HepG2 (cell line): Measurements from ENCODE around the gene CPEB3. TPM values are rescaled to one million over a fixed set of nuclear protein-coding genes. Genes with fewer than 3 reads are reported as not detected.
A peak's percentile ranks its signal among the peaks of the same experiment; 100 is the strongest.

Source experiments
- ATAC-seq: fragments of 200-7000 bp; cut with Tn5 transposase; 3 replicates; pipeline ENCODE4 v1.9.1; 2020; ENCODE audit warnings: mild to moderate bottlenecking, moderate library complexity
- BruUV-seq: library from RNA; stranded (reverse); fragments of 400-500 nt; replicated peaks from 2 replicates; lab custom pipeline; 2021; lab: Mats Ljungman, UMichigan
- CTCF ChIA-PET: fragments of 300-600 bp; formaldehyde crosslinking; extraction: SDS; loops from one replicate; lab custom pipeline; 2021; ENCODE audit warnings: low total read pairs, inconsistent platforms, low intra/inter-chr PET ratio; lab: Yijun Ruan, JAX
- POLR2A ChIA-PET: fragments of 350-600 bp; sonication (Branson Sonifier 250); formaldehyde crosslinking; loops from one replicate; lab custom pipeline; 2020; ENCODE audit warnings: antibody characterized with exemption, inconsistent platforms; lab: Yijun Ruan, JAX
- DNase-seq: peaks from one replicate; pipeline ENCODE4 v3.0.0-alpha.2; 2015; ENCODE audit warnings: low spot score
- FAIRE-seq: peaks from 3 replicates; lab custom pipeline; 2011; peaks lifted over from hg19 to GRCh38; lab: Jason Lieb, UNC
- H2AFZ ChIP-seq: one replicate; pipeline ENCODE4 v1.6.1; 2011; ENCODE audit warnings: low read length, inconsistent platforms
- H3K27ac ChIP-seq: fragments of 300-600 bp; 3 replicates; pipeline ENCODE4 v1.8.0; 2011; ENCODE audit warnings: mixed run types, mild to moderate bottlenecking, mixed read lengths, low read length, inconsistent platforms; ENCODE audit not compliant: insufficient read depth; ENCODE audit errors: extremely low read length
- H3K27me3 ChIP-seq, 2 experiments: fragments of 200-600 bp in 1 of 2; 2 replicates in 1 of 2; 3 replicates in 1 of 2; pipeline versions ENCODE4 v1.6.0 to v1.8.0; 2011; ENCODE audit warnings: low read length in 2 of 2, mild to moderate bottlenecking in 2 of 2, moderate library complexity in 2 of 2, inconsistent platforms in 1 of 2; ENCODE audit not compliant: insufficient read depth in 2 of 2, control insufficient read depth in 1 of 2
- H3K36me3 ChIP-seq, 2 experiments: fragments of 200-600 bp in 1 of 2; replicated peaks in 1 of 2; 2 replicates in 1 of 2; 3 replicates in 1 of 2; pipeline versions ENCODE4 v1.5.1 to v1.8.0; 2011; ENCODE audit warnings: low read length in 2 of 2, inconsistent platforms in 1 of 2; ENCODE audit not compliant: insufficient read depth in 2 of 2, control insufficient read depth in 1 of 2
- H3K4me1 ChIP-seq: 2 replicates; pipeline ENCODE4 v1.5.1; 2012; ENCODE audit warnings: low read length, inconsistent platforms; ENCODE audit not compliant: insufficient read depth
- H3K4me2 ChIP-seq: 2 replicates; pipeline ENCODE4 v1.6.0; 2011; ENCODE audit warnings: low read depth, low read length, inconsistent platforms
- H3K4me3 ChIP-seq, 3 experiments: fragments of 200-600 bp in 1 of 3; sonication (generic), shearing (Covaris generic) in 1 of 3; replicated peaks in 1 of 3; 2 replicates each; pipeline ENCODE4 v1.5.1; 2011 to 2016; ENCODE audit warnings: low read length in 3 of 3, inconsistent platforms in 2 of 3, low read depth in 2 of 3, mild to moderate bottlenecking in 2 of 3, control low read depth in 1 of 3, mixed read lengths in 1 of 3; ENCODE audit not compliant: insufficient read depth in 1 of 3
- H3K79me2 ChIP-seq: one replicate; pipeline ENCODE4 v1.6.1; 2011; ENCODE audit warnings: low read length, inconsistent platforms; ENCODE audit not compliant: insufficient read depth
- H3K9ac ChIP-seq: 2 replicates; pipeline ENCODE4 v1.6.0; 2011; ENCODE audit warnings: mild to moderate bottlenecking, low read depth, low read length, inconsistent platforms; ENCODE audit not compliant: insufficient read depth
- H3K9me3 ChIP-seq: 2 replicates; pipeline ENCODE4 v1.5.1; 2012; ENCODE audit warnings: mild to moderate bottlenecking, low read length
- H4K20me1 ChIP-seq: 2 replicates; pipeline ENCODE4 v1.6.0; 2011; ENCODE audit warnings: inconsistent platforms, mild to moderate bottlenecking, low read length, moderate library complexity; ENCODE audit not compliant: insufficient read depth
- CCDC6 ChIP-seq: sonication (generic); formaldehyde crosslinking; IDR thresholded peaks from 2 replicates; pipeline ENCODE4 v1.8.1; 2022; ENCODE audit warnings: mild to moderate bottlenecking, missing genetic modification reagents, moderate library complexity
- CEBPB ChIP-seq: IDR thresholded peaks from 2 replicates; pipeline ENCODE4 v1.6.1; 2011; ENCODE audit warnings: low read depth, low read length, improper control_type of control experiment, borderline replicate concordance
- DMAP1 ChIP-seq: IDR thresholded peaks from 2 replicates; pipeline ENCODE4 v1.6.1; 2016
- ELF3 ChIP-seq: IDR thresholded peaks from 2 replicates; pipeline ENCODE4 v1.6.1; 2016; ENCODE audit warnings: missing genetic modification reagents, missing compliant biosample characterization
- GATAD2A ChIP-seq: IDR thresholded peaks from 2 replicates; pipeline ENCODE4 v1.6.1; 2016
- HNRNPH1 ChIP-seq: fragments of 200-400 bp; formaldehyde crosslinking; optimal IDR thresholded peaks from 2 replicates; pipeline ENCODE3; 2017; ENCODE audit warnings: mild to moderate bottlenecking, low read depth, low read length
- MEIS2 ChIP-seq: sonication (generic); formaldehyde crosslinking; IDR thresholded peaks from 2 replicates; pipeline ENCODE4 v1.9.0; 2021; ENCODE audit warnings: mild to moderate bottlenecking, missing genetic modification reagents
- RARA ChIP-seq: IDR thresholded peaks from 2 replicates; pipeline ENCODE4 v1.6.1; 2016; ENCODE audit warnings: missing genetic modification reagents, missing compliant biosample characterization
- SAP130 ChIP-seq: IDR thresholded peaks from 2 replicates; pipeline ENCODE4 v1.6.1; 2016; ENCODE audit warnings: low read depth
- SIX4 ChIP-seq: sonication (generic); formaldehyde crosslinking; IDR thresholded peaks from 2 replicates; pipeline ENCODE4 v1.4.0; 2020; ENCODE audit warnings: missing genetic modification reagents
- SOX5 ChIP-seq: IDR thresholded peaks from 2 replicates; pipeline ENCODE4 v1.6.1; 2016; ENCODE audit warnings: borderline replicate concordance
- U2AF2 ChIP-seq: fragments of 200-400 bp; formaldehyde crosslinking; IDR thresholded peaks from 2 replicates; pipeline ENCODE4 v1.6.1; 2017; ENCODE audit warnings: low read depth, mild to moderate bottlenecking, low read length
- ZMYM3 ChIP-seq: sonication (generic); formaldehyde crosslinking; IDR thresholded peaks from 2 replicates; pipeline ENCODE4 v1.5.1; 2020; ENCODE audit warnings: mild to moderate bottlenecking, missing genetic modification reagents
- ZNF30 ChIP-seq: sonication (generic); formaldehyde crosslinking; IDR thresholded peaks from 2 replicates; pipeline ENCODE4 v1.5.0; 2020; ENCODE audit warnings: mild to moderate bottlenecking, missing genetic modification reagents
- ZNF776 ChIP-seq: sonication (generic); formaldehyde crosslinking; IDR thresholded peaks from 2 replicates; pipeline ENCODE4 v1.4.0; 2020; ENCODE audit warnings: mild to moderate bottlenecking, missing genetic modification reagents
- WGBS: methylation state at CpG from one replicate; pipeline ENCODE4 v1.1.6; 2017; ENCODE audit warnings: low lambda C conversion rate; 5-methylcytosine and 5-hydroxymethylcytosine counted together
- in situ Hi-C: cut with HindIII; loops from 2 replicates; pipeline ENCODE4 v1.10.0; 2017; ENCODE audit warnings: low pct_unique_long_range_greater_than_20kb; ENCODE audit not compliant: extremely low pct_ligation_motif_present
- intact Hi-C: fragments of 100-400 bp; cut with micrococcal nuclease; formaldehyde crosslinking; loops from one replicate; pipeline ENCODE4 v1.10.0; 2022; ENCODE audit not compliant: unreplicated experiment
- polyA plus RNA-seq, 8 experiments: library from polyadenylated mRNA; depleted of rRNA in 3 of 8; stranded (reverse) in 7 of 8; unstranded in 1 of 8; fragments of >200 nt; fragmentation: Illumina TruSeq in 4 of 8; extraction: Trizol in 4 of 8; gene quantifications; 2 replicates each; pipeline versions ENCODE4 v1.2.1 to v1.2.3, GENCODE V29; 2011 to 2016; ENCODE audit warnings: low read depth in 4 of 8, missing spikeins in 1 of 8, mixed read lengths in 1 of 8; ENCODE audit not compliant: insufficient read depth in 1 of 8
- total RNA-seq, 5 experiments: library from RNA; depleted of rRNA; stranded (reverse); fragments of >200 nt; fragmentation: Illumina TruSeq; extraction: Trizol; gene quantifications; 2 replicates each; pipeline ENCODE4 v1.2.3, GENCODE V29; 2016; ENCODE audit warnings: low read depth in 1 of 5
- TF ChIP-seq, protein P1 (sequence below): sonication (generic); formaldehyde crosslinking; IDR thresholded peaks from 2 replicates; pipeline ENCODE4 v1.5.0; 2020; ENCODE audit warnings: missing genetic modification reagents
- TF ChIP-seq, protein P2 (sequence below): IDR thresholded peaks from 2 replicates; pipeline ENCODE4 v1.6.1; 2012; ENCODE audit warnings: low read length, improper control_type of control experiment
- TF ChIP-seq, protein P3 (sequence below): sonication (generic); formaldehyde crosslinking; IDR thresholded peaks from 2 replicates; pipeline ENCODE4 v1.4.0; 2020; ENCODE audit warnings: missing genetic modification reagents, borderline replicate concordance

CPEB3 gene
- total and polyA plus RNA-seq, 2 of the 13 experiments (the other 11 are each of a cell fraction or from before 2014, with no cell fraction given): 0.66 to 0.70 TPM

DNA sequence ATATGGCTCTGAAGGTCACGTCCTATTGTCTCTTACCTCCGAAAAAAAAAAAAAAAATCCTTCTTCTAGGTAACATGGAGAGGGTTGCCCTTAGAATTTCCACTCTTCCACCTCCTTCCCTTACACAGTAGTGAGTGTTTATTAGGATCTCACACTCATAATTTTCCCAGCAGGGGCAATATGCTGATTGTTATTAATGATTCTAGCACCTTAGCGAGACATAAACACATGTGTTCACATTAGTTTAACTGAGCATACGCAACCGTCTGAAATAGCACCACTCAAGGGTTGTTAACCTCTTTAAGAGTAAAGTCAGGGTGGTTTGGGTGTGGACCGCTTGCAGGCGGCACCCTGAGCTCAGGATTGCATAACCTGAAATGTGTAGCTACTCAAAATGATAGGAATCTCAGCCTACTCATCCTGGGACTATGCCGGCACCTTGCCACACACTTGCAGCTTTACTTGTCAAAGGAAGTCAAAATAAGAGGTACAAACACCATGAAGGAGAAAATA is 52.2 kb downstream of the CPEB3 start:
- peaks cover 44% of the 10 kb centered on the region for H3K4me1 ChIP-seq
- peak overlapping the region; percentile 83 for H3K4me2 ChIP-seq
- peak; percentile 13; the same call in 2 of the 3 replicates for ATAC-seq
- no peak overlapping the region for H3K27ac ChIP-seq
- peak overlapping the region; percentile 78 to 91 (median 89) for H3K4me3 ChIP-seq
- no peak for FAIRE-seq
- WGBS: 18% methylated on average over 8 of the region's 8 CpGs
- H4K20me1 ChIP-seq: no peaks in the 10 kb centered on the region
- H3K27me3 ChIP-seq: no peaks in the 10 kb centered on the region
- ChIA-PET CTCF (no interaction called here), POLR2A (interaction anchor here (0.7 to 5.0 kb wide), 5 partner anchors 53 to 212 kb away, joined by 3 to 47 read pairs (median 3); partner anchors contain the start of genes CPEB3 and MARCHF5)
- BruUV-seq: no TSS peak
- intact Hi-C loops: no loop called here
- H3K79me2 ChIP-seq: no peaks in the 10 kb centered on the region
- H3K9me3 ChIP-seq: no peaks in the 10 kb centered on the region
- in situ Hi-C loops: no loop called here
- DNase-seq: peak; percentile 40
- no peaks in the 10 kb centered on the region; a peak in 1 of 5 replicates for H3K36me3 ChIP-seq
- no peak overlapping the region for H2AFZ ChIP-seq
- peak overlapping the region; percentile 80 for H3K9ac ChIP-seq
- TF ChIP-seq ZNF776: no peak
- TF ChIP-seq SIX4 (CRISPR knock-in tag): no peak
- TF ChIP-seq SAP130: peak; percentile 60
- TF ChIP-seq CCDC6 (CRISPR knock-in tag): no peak
- no peak for TF ChIP-seq SOX5 (CRISPR knock-in tag)
- no peak for TF ChIP-seq U2AF2
- peak; percentile 41; the same call in 1 of the 2 replicates for TF ChIP-seq GATAD2A (CRISPR knock-in tag)
- no peak for TF ChIP-seq HNRNPH1
- no peak for TF ChIP-seq MEIS2 (CRISPR knock-in tag)
- TF ChIP-seq DMAP1 (CRISPR knock-in tag): peak; percentile 32; the same call in 1 of the 2 replicates
- TF ChIP-seq, protein P1, sequence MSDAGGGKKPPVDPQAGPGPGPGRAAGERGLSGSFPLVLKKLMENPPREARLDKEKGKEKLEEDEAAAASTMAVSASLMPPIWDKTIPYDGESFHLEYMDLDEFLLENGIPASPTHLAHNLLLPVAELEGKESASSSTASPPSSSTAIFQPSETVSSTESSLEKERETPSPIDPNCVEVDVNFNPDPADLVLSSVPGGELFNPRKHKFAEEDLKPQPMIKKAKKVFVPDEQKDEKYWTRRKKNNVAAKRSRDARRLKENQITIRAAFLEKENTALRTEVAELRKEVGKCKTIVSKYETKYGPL: peak; percentile 88; the same call in 1 of the 2 replicates
- TF ChIP-seq, protein P2, sequence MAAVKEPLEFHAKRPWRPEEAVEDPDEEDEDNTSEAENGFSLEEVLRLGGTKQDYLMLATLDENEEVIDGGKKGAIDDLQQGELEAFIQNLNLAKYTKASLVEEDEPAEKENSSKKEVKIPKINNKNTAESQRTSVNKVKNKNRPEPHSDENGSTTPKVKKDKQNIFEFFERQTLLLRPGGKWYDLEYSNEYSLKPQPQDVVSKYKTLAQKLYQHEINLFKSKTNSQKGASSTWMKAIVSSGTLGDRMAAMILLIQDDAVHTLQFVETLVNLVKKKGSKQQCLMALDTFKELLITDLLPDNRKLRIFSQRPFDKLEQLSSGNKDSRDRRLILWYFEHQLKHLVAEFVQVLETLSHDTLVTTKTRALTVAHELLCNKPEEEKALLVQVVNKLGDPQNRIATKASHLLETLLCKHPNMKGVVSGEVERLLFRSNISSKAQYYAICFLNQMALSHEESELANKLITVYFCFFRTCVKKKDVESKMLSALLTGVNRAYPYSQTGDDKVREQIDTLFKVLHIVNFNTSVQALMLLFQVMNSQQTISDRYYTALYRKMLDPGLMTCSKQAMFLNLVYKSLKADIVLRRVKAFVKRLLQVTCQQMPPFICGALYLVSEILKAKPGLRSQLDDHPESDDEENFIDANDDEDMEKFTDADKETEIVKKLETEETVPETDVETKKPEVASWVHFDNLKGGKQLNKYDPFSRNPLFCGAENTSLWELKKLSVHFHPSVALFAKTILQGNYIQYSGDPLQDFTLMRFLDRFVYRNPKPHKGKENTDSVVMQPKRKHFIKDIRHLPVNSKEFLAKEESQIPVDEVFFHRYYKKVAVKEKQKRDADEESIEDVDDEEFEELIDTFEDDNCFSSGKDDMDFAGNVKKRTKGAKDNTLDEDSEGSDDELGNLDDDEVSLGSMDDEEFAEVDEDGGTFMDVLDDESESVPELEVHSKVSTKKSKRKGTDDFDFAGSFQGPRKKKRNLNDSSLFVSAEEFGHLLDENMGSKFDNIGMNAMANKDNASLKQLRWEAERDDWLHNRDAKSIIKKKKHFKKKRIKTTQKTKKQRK: no peak
- peak; percentile 7; the same call in 1 of the 2 replicates for TF ChIP-seq RARA
- TF ChIP-seq, protein P3, sequence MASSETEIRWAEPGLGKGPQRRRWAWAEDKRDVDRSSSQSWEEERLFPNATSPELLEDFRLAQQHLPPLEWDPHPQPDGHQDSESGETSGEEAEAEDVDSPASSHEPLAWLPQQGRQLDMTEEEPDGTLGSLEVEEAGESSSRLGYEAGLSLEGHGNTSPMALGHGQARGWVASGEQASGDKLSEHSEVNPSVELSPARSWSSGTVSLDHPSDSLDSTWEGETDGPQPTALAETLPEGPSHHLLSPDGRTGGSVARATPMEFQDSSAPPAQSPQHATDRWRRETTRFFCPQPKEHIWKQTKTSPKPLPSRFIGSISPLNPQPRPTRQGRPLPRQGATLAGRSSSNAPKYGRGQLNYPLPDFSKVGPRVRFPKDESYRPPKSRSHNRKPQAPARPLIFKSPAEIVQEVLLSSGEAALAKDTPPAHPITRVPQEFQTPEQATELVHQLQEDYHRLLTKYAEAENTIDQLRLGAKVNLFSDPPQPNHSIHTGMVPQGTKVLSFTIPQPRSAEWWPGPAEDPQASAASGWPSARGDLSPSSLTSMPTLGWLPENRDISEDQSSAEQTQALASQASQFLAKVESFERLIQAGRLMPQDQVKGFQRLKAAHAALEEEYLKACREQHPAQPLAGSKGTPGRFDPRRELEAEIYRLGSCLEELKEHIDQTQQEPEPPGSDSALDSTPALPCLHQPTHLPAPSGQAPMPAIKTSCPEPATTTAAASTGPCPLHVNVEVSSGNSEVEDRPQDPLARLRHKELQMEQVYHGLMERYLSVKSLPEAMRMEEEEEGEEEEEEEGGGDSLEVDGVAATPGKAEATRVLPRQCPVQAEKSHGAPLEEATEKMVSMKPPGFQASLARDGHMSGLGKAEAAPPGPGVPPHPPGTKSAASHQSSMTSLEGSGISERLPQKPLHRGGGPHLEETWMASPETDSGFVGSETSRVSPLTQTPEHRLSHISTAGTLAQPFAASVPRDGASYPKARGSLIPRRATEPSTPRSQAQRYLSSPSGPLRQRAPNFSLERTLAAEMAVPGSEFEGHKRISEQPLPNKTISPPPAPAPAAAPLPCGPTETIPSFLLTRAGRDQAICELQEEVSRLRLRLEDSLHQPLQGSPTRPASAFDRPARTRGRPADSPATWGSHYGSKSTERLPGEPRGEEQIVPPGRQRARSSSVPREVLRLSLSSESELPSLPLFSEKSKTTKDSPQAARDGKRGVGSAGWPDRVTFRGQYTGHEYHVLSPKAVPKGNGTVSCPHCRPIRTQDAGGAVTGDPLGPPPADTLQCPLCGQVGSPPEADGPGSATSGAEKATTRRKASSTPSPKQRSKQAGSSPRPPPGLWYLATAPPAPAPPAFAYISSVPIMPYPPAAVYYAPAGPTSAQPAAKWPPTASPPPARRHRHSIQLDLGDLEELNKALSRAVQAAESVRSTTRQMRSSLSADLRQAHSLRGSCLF: no peak
- no peak for TF ChIP-seq ZNF30 (CRISPR knock-in tag)
- 0 out of 2 replicates have a peak, but pooled peaks have one; percentile 14 for TF ChIP-seq ELF3
- TF ChIP-seq ZMYM3 (CRISPR knock-in tag): no peak
- TF ChIP-seq CEBPB: peak; percentile 80
